Activated CD4-positive, alpha-beta T cell treated with anti-CD3 and anti-CD28 coated beads, Interleukin-2, amount 50 U/mL, for 24 hours (primary cell): ENCODE results near the gene SFSWAP.

ENCODE experiments used
- DNase-seq, 2 donors: peaks; one replicate each; pipeline ENCODE4 v3.0.0-alpha.2; 2020; ENCODE audit warnings: low read depth in 1 of 2, low spot score in 1 of 2

SFSWAP gene

GRCh38 chr12:131785763-131786330 lies 75.0 kb downstream of the SFSWAP start:
- DNase-seq, result no peak

GRCh38 chr12:131786331-131786730 lies 75.4 kb downstream of the SFSWAP start:
- no peak for DNase-seq

GRCh38 chr12:131787143-131787660 lies 76.3 kb downstream of the SFSWAP start:
- no peak for DNase-seq

GRCh38 chr12:131788070-131788469 lies 77.2 kb downstream of the SFSWAP start:
- DNase-seq, result no peak

- no peak for DNase-seq
Measured at GRCh38 chr12:131789638-131790037, 78.7 kb downstream of the SFSWAP start.

GRCh38 chr12:131793243-131794022 lies 82.5 kb downstream of the SFSWAP start:
- no peak for DNase-seq

- DNase-seq, result no peak
Measured at GRCh38 chr12:131794061-131794460, 83.2 kb downstream of the SFSWAP start.

GRCh38 chr12:131794573-131794972 lies 83.7 kb downstream of the SFSWAP start:
- DNase-seq, result no peak

- DNase-seq, result no peak
Measured at GRCh38 chr12:131795064-131795463, 84.2 kb downstream of the SFSWAP start.

- DNase-seq, result no peak
Measured at GRCh38 chr12:131795690-131796410, 85.0 kb downstream of the SFSWAP start.

- DNase-seq, result no peak
Measured at GRCh38 chr12:131796411-131796736, 85.5 kb downstream of the SFSWAP start.

- no peak for DNase-seq
Measured at GRCh38 chr12:131796754-131797587, 86.1 kb downstream of the SFSWAP start.

GRCh38 chr12:131797588-131797934 lies 86.7 kb downstream of the SFSWAP start:
- no peak for DNase-seq

GRCh38 chr12:131799195-131799594 lies 88.3 kb downstream of the SFSWAP start:
- no peak for DNase-seq

GRCh38 chr12:131799828-131800593 lies 89.1 kb downstream of the SFSWAP start:
- DNase-seq, result no peak

GRCh38 chr12:131800594-131801135 lies 89.8 kb downstream of the SFSWAP start:
- DNase-seq, result no peak

- no peak for DNase-seq
Measured at GRCh38 chr12:131801254-131801866, 90.5 kb downstream of the SFSWAP start.

GRCh38 chr12:131803961-131804521 lies 93.2 kb downstream of the SFSWAP start:
- DNase-seq, result no peak

- no peak for DNase-seq
Measured at GRCh38 chr12:131805421-131805820, 94.5 kb downstream of the SFSWAP start.

GRCh38 chr12:131806674-131807073 lies 95.8 kb downstream of the SFSWAP start:
- DNase-seq, result no peak
